SK-N-SH (cell line): ENCODE results near the gene ACTN2. TPM values are rescaled to one million over a fixed set of nuclear protein-coding genes. Genes with fewer than 3 reads are reported as not detected.

ENCODE experiments used
- CTCF ChIA-PET: fragments of 300-600, 350-600 bp; formaldehyde crosslinking; extraction: SDS; loops from one replicate; lab custom pipeline; 2021; lab: Yijun Ruan, JAX
- POLR2A ChIA-PET: fragments of 350-600 bp; sonication (Branson Sonifier 250); formaldehyde crosslinking; extraction: SDS; loops from one replicate; lab custom pipeline; 2020; ENCODE audit warnings: antibody characterized with exemption, inconsistent platforms; lab: Yijun Ruan, JAX
- DNase-seq: peaks from one replicate; pipeline ENCODE4 v3.0.0; 2012
- H2AFZ ChIP-seq: fragments of 200-600 bp; sonication (generic); 2 replicates; pipeline ENCODE4 v1.8.1; 2016; ENCODE audit warnings: antibody characterized with exemption, mild to moderate bottlenecking, low read depth
- H3F3A ChIP-seq: fragments of 200-600 bp; sonication (generic); replicated peaks from 2 replicates; pipeline ENCODE3; 2016; ENCODE audit warnings: antibody characterized with exemption, mild to moderate bottlenecking; ENCODE audit not compliant: insufficient read depth
- H3K27ac ChIP-seq, 2 experiments: fragments of 200-500 bp in 1 of 2; fragments of 200-600 bp in 1 of 2; sonication (Bioruptor generic) in 1 of 2; sonication (generic), shearing (Covaris generic) in 1 of 2; 2 replicates each; pipeline versions ENCODE4 v1.5.1 to v1.6.1; 2014 to 2016; ENCODE audit warnings: low read depth in 2 of 2, inconsistent platforms in 1 of 2, low read length in 1 of 2, mild to moderate bottlenecking in 1 of 2, mixed read lengths in 1 of 2
- H3K27me3 ChIP-seq: fragments of 200-600 bp; sonication (generic), shearing (Covaris generic); 2 replicates; pipeline ENCODE4 v1.6.1; 2016; ENCODE audit warnings: mixed run types; ENCODE audit not compliant: insufficient read depth
- H3K36me3 ChIP-seq, 2 experiments: fragments of 200-500 bp in 1 of 2; fragments of 200-600 bp in 1 of 2; sonication (Bioruptor generic) in 1 of 2; sonication (generic) in 1 of 2; replicated peaks in 1 of 2; 2 replicates each; pipeline versions ENCODE3 to v1.5.1; 2014 to 2016; ENCODE audit warnings: low read length in 1 of 2, mild to moderate bottlenecking in 1 of 2; ENCODE audit not compliant: insufficient read depth in 2 of 2, control insufficient read depth in 1 of 2
- H3K4me1 ChIP-seq, 2 experiments: fragments of 200-500 bp in 1 of 2; fragments of 200-600 bp in 1 of 2; sonication (Bioruptor generic) in 1 of 2; sonication (generic), shearing (Covaris generic) in 1 of 2; 2 replicates each; pipeline versions ENCODE4 v1.5.1 to v1.6.1; 2014 to 2016; ENCODE audit warnings: low read depth in 1 of 2, low read length in 1 of 2, mixed run types in 1 of 2; ENCODE audit not compliant: insufficient read depth in 2 of 2, control insufficient read depth in 1 of 2
- H3K4me2 ChIP-seq: fragments of 200-600 bp; sonication (generic), shearing (Covaris generic); 2 replicates; pipeline ENCODE4 v1.6.1; 2017; ENCODE audit warnings: mixed run types
- H3K4me3 ChIP-seq, 2 experiments: fragments of 200-500 bp in 1 of 2; fragments of 200-600 bp in 1 of 2; sonication (Bioruptor generic) in 1 of 2; sonication (generic), shearing (Covaris generic) in 1 of 2; 2 replicates each; pipeline versions ENCODE4 v1.5.1 to v1.8.1; 2014 to 2016; ENCODE audit warnings: low read depth in 2 of 2, inconsistent platforms in 1 of 2, low read length in 1 of 2, mild to moderate bottlenecking in 1 of 2, mixed read lengths in 1 of 2, moderate library complexity in 1 of 2
- H3K79me2 ChIP-seq: fragments of 200-600 bp; sonication (generic); 2 replicates; pipeline ENCODE4 v1.8.1; 2017; ENCODE audit warnings: mild to moderate bottlenecking; ENCODE audit not compliant: insufficient read depth
- H3K9ac ChIP-seq: fragments of 200-600 bp; sonication (generic); 2 replicates; pipeline ENCODE4 v1.6.1; 2017; ENCODE audit warnings: mixed run types
- H3K9me2 ChIP-seq: fragments of 200-600 bp; sonication (generic); 2 replicates; pipeline ENCODE4 v1.6.1; 2017; ENCODE audit warnings: mixed run types
- H3K9me3 ChIP-seq: fragments of 200-600 bp; sonication (generic); 2 replicates; pipeline ENCODE4 v1.6.1; 2017; ENCODE audit warnings: mixed run types, mild to moderate bottlenecking, moderate library complexity
- H4K20me1 ChIP-seq: fragments of 200-600 bp; sonication (generic); 2 replicates; pipeline ENCODE4 v1.6.1; 2017; ENCODE audit warnings: mild to moderate bottlenecking, mixed run types; ENCODE audit not compliant: insufficient read depth
- CHD2 ChIP-seq: fragments of 150-350 bp; IDR thresholded peaks from 2 replicates; pipeline ENCODE4 v1.6.1; 2018; ENCODE audit warnings: low read length; ENCODE audit not compliant: partially characterized antibody
- ELF1 ChIP-seq: IDR thresholded peaks from 2 replicates; pipeline ENCODE4 v1.4.0; 2012
- FOXM1 ChIP-seq: IDR thresholded peaks from 2 replicates; pipeline ENCODE4 v1.4.0; 2012; ENCODE audit warnings: low read depth, mild to moderate bottlenecking
- JUND ChIP-seq: IDR thresholded peaks from 2 replicates; pipeline ENCODE4 v1.4.0; 2012
- MEF2A ChIP-seq: IDR thresholded peaks from 2 replicates; pipeline ENCODE4 v1.4.0; 2012; ENCODE audit warnings: low read depth, borderline replicate concordance
- MXI1 ChIP-seq: IDR thresholded peaks from 2 replicates; pipeline ENCODE4 v1.6.1; 2012; ENCODE audit warnings: mild to moderate bottlenecking, low read depth, low read length, improper control_type of control experiment
- NFIC ChIP-seq: IDR thresholded peaks from 2 replicates; pipeline ENCODE4 v1.4.0; 2012; ENCODE audit warnings: borderline replicate concordance
- POLR2AphosphoS5 ChIP-seq: IDR thresholded peaks from 2 replicates; pipeline ENCODE4 v1.6.1; 2012; ENCODE audit warnings: low read depth, low read length
- RAD21 ChIP-seq: IDR thresholded peaks from 2 replicates; pipeline ENCODE4 v1.6.1; 2012; ENCODE audit warnings: mild to moderate bottlenecking, low read length
- RXRA ChIP-seq: IDR thresholded peaks from 2 replicates; pipeline ENCODE4 v1.4.0; 2012; ENCODE audit warnings: low read depth, mild to moderate bottlenecking, borderline replicate concordance
- SMC3 ChIP-seq: IDR thresholded peaks from 2 replicates; pipeline ENCODE4 v1.6.1; 2012; ENCODE audit warnings: low read depth, low read length, improper control_type of control experiment
- YY1 ChIP-seq: IDR thresholded peaks from 2 replicates; pipeline ENCODE4 v1.4.0; 2012; ENCODE audit warnings: low read depth, mild to moderate bottlenecking
- WGBS: methylation state at CpG from one replicate; pipeline ENCODE4 v1.1.6; 2017; ENCODE audit warnings: low lambda C conversion rate; 5-methylcytosine and 5-hydroxymethylcytosine counted together
- polyA plus RNA-seq, 3 experiments: library from polyadenylated mRNA; depleted of rRNA; stranded (reverse); fragments of >200 nt; gene quantifications; 2 replicates each; pipeline ENCODE4 v1.2.3, GENCODE V29; 2012
- TF ChIP-seq, protein P1 (sequence below): fragments of 150-350 bp; IDR thresholded peaks from 2 replicates; pipeline ENCODE4 v1.6.1; 2017; ENCODE audit warnings: antibody characterized with exemption, low read length, low read depth, borderline replicate concordance
- TF ChIP-seq, protein P2 (sequence below): IDR thresholded peaks from 2 replicates; pipeline ENCODE4 v1.4.0; 2012; ENCODE audit warnings: low read depth, borderline replicate concordance
- TF ChIP-seq, protein P3 (sequence below): IDR thresholded peaks from 2 replicates; pipeline ENCODE4 v1.4.0; 2012; ENCODE audit warnings: low read depth

The ACTN2 gene
- polyA plus RNA-seq, 1 of the 3 experiments (the other 2 are of a cell fraction): 0.15 TPM

DNA sequence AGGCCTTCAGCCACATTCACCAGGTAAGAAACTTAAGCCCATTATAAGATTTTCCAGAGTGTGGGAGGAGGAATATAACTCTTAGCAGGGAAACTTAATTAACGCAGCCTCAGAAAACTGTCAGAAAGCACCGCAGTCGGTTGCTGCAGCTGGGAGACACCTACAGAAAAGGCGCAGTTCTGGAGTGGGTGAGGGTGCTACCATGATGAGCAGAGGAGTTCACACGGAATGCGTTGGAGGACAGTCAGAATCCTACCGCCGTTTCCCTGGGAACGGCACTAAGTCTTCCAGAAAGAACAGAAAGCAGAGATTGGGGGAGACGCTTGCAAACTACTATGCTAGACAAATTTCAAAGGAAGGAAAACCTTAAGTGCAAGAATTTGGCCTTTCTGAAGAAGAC, 6.4 kb downstream of the ACTN2 start:
- H3K36me3 ChIP-seq: no peaks in the 10 kb centered on the region
- no peaks in the 10 kb centered on the region for H4K20me1 ChIP-seq
- no peaks in the 10 kb centered on the region for H3K9me3 ChIP-seq
- peaks cover 0 to 2% of the 10 kb centered on the region in 2 experiments; a peak in 1 of 4 replicates for H3K4me1 ChIP-seq
- 79% methylated on average over 10 of the region's 10 CpGs for WGBS
- H3K4me2 ChIP-seq: no peak overlapping the region
- no peaks in the 10 kb centered on the region for H3K9me2 ChIP-seq
- H3F3A ChIP-seq: no peaks in the 10 kb centered on the region
- no peaks in the 10 kb centered on the region for H3K79me2 ChIP-seq
- H3K27ac ChIP-seq: no peak overlapping the region
- no peak for TF ChIP-seq ELF1
- TF ChIP-seq, protein P1, sequence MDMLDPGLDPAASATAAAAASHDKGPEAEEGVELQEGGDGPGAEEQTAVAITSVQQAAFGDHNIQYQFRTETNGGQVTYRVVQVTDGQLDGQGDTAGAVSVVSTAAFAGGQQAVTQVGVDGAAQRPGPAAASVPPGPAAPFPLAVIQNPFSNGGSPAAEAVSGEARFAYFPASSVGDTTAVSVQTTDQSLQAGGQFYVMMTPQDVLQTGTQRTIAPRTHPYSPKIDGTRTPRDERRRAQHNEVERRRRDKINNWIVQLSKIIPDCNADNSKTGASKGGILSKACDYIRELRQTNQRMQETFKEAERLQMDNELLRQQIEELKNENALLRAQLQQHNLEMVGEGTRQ: no peak
- TF ChIP-seq RXRA: no peak
- TF ChIP-seq, all 33 proteins: peak for 0
- no peak for DNase-seq
- Histone ChIP-seq H3K27me3 (no peaks in the 10 kb centered on the region; the same call in 1 of the 2 replicates), H3K9ac (no peak overlapping the region), H2AFZ (no peak overlapping the region), H3K4me3 (no peak overlapping the region)
- ChIA-PET CTCF (no interaction called here), POLR2A (no interaction called here)

DNA sequence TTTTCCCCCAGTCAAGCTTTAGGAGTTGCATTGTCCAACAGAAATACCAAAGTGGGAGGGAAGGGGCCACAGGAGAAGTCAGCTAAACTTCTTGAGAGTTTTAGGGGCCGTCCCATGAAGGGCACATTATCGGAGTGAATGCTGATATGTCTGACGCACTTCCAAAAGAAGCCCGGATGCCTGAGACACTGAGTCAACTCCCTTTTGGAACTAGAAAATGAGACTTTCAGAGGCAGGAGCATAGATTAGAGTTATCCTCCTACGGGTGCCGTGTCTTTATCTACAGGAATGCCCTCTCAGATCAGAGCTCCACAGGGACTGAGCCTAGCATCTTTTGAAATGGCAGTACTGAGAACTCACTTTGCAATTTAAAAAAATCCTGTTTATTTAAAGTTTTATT, 13.1 kb downstream of the ACTN2 start:
- TF ChIP-seq POLR2AphosphoS5 (no peak), CHD2 (no peak), YY1 (no peak), JUND (no peak), FOXM1 (no peak), NFIC (no peak), RAD21 (no peak), SMC3 (no peak), RXRA (no peak), MEF2A (no peak), MXI1 (no peak)
- TF ChIP-seq, protein P2, sequence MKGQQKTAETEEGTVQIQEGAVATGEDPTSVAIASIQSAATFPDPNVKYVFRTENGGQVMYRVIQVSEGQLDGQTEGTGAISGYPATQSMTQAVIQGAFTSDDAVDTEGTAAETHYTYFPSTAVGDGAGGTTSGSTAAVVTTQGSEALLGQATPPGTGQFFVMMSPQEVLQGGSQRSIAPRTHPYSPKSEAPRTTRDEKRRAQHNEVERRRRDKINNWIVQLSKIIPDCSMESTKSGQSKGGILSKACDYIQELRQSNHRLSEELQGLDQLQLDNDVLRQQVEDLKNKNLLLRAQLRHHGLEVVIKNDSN: no peak
- TF ChIP-seq, protein P3, sequence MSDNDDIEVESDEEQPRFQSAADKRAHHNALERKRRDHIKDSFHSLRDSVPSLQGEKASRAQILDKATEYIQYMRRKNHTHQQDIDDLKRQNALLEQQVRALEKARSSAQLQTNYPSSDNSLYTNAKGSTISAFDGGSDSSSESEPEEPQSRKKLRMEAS: no peak
- Histone ChIP-seq H3K36me3 (no peaks in the 10 kb centered on the region), H3K9ac (no peak overlapping the region), H3K4me2 (no peak overlapping the region), H2AFZ (no peak overlapping the region), H3K27me3 (no peaks in the 10 kb centered on the region), H4K20me1 (no peaks in the 10 kb centered on the region), H3K27ac (no peak overlapping the region), H3K9me3 (no peaks in the 10 kb centered on the region), H3K79me2 (no peaks in the 10 kb centered on the region), H3K4me1 (no peaks in the 10 kb centered on the region; a peak in 1 of 4 replicates), H3K4me3 (no peak overlapping the region), H3F3A (no peaks in the 10 kb centered on the region), H3K9me2 (no peaks in the 10 kb centered on the region)
- no peak for DNase-seq
- POLR2A ChIA-PET: no interaction called here
- CTCF ChIA-PET: no interaction called here
- 74% methylated on average over 6 of the region's 6 CpGs for WGBS
